Left renal cortex interstitium (tissue), 4 donors: Measurements from ENCODE around the gene BTN3A1. TPM values are rescaled to one million over a fixed set of nuclear protein-coding genes. Genes with fewer than 3 reads are reported as not detected.

ENCODE experiments used
- polyA plus RNA-seq, 4 donors: library from polyadenylated mRNA; unstranded; fragments of 120-200 nt; gene quantifications; one replicate each; pipeline ENCODE4 v1.2.1, GENCODE V29; 2013; ENCODE audit not compliant: insufficient read length in 4 of 4

The BTN3A1 gene
- polyA plus RNA-seq, 4 donors = 24.0 to 31.9 (median 28.5) TPM

Other genes starting within 250 kb of the BTN3A1 start
- gene BTN3A2, start 37.1 kb upstream of the BTN3A1 start, polyA plus RNA-seq = 10 to 100 TPM in 3 of 4 donors, 1 to 10 TPM in 1; 9.8 to 19.0 (median 15.2) TPM
- 10 to 100 TPM; 13.0 to 15.9 (median 14.3) TPM for gene BTN2A2, start 19.2 kb upstream of the BTN3A1 start, polyA plus RNA-seq
- gene BTN3A3, start 38.2 kb downstream of the BTN3A1 start, polyA plus RNA-seq = 10 to 100 TPM; 12.5 to 21.8 (median 18.2) TPM
- gene BTN2A1, start 55.7 kb downstream of the BTN3A1 start, polyA plus RNA-seq = 10 to 100 TPM; 26.9 to 36.7 (median 33.9) TPM
- under 1 TPM; 0.21 to 0.32 (median 0.22) TPM for gene BTN1A1, start 98.0 kb downstream of the BTN3A1 start, polyA plus RNA-seq
- gene HMGN4, start 136.1 kb downstream of the BTN3A1 start, polyA plus RNA-seq = 10 to 100 TPM; 78.4 to 95.3 (median 85.1) TPM
- gene ABT1, start 194.7 kb downstream of the BTN3A1 start, polyA plus RNA-seq = 10 to 100 TPM; 14.9 to 17.9 (median 15.7) TPM